HCT116 (cell line): ENCODE measurements around the gene HMCN2. TPM values are rescaled to one million over a fixed set of nuclear protein-coding genes. Genes with fewer than 3 reads are reported as not detected.

Experiments
- ATAC-seq: fragments of 200-7000 bp; cut with Tn5 transposase; 2 replicates; pipeline ENCODE4 v1.9.1; 2020; ENCODE audit warnings: mild to moderate bottlenecking, moderate library complexity
- BruUV-seq: library from RNA; stranded (reverse); fragments of 400-500 nt; replicated peaks from 2 replicates; lab custom pipeline; 2021; lab: Mats Ljungman, UMichigan
- CTCF ChIA-PET: fragments of 300-600 bp; sonication (Branson Sonifier 250); formaldehyde crosslinking; loops from one replicate; lab custom pipeline; 2021; ENCODE audit warnings: antibody characterized with exemption; lab: Charles Lee
- POLR2A ChIA-PET: fragments of 300-600, 350-600 bp; sonication (Branson Sonifier 250); formaldehyde crosslinking; loops from one replicate; lab custom pipeline; 2021; ENCODE audit warnings: antibody characterized with exemption; lab: Charles Lee
- RAD21 ChIA-PET, 2 experiments: fragments of 300-600 bp; sonication (Branson Sonifier 250); formaldehyde crosslinking; loops; one replicate each; lab custom pipeline; 2023; ENCODE audit warnings: low total read pairs in 2 of 2; ENCODE audit not compliant: uncharacterized antibody in 2 of 2, unreplicated experiment in 2 of 2, low non-redundant PET in 1 of 2; lab: Charles Lee
- DNase-seq: peaks from one replicate; pipeline ENCODE4 v3.0.0-alpha.2; 2010; ENCODE audit warnings: low read depth, low spot score
- H2AFZ ChIP-seq: fragments of 200-600 bp; shearing (Covaris generic), sonication (generic); 2 replicates; pipeline ENCODE4 v1.6.1; 2017; ENCODE audit warnings: low read depth, mixed run types, mixed read lengths, antibody characterized with exemption, low read length; ENCODE audit not compliant: poor library complexity, severe bottlenecking
- H3K27ac ChIP-seq: 2 replicates; pipeline ENCODE4 v1.5.1; 2012; ENCODE audit warnings: low read depth, low read length
- H3K27me3 ChIP-seq: fragments of 200-600 bp; sonication (generic); 2 replicates; pipeline ENCODE4 v1.6.1; 2016; ENCODE audit warnings: mixed run types, low read length, mixed read lengths; ENCODE audit not compliant: insufficient read depth
- H3K36me3 ChIP-seq, 2 experiments: fragments of 200-500 bp in 1 of 2; fragments of 200-600 bp in 1 of 2; sonication (Bioruptor generic) in 1 of 2; sonication (generic) in 1 of 2; 2 replicates each; pipeline versions ENCODE4 v1.5.1 to v1.6.1; 2014 to 2016; ENCODE audit warnings: low read length in 2 of 2, inconsistent platforms in 1 of 2, mixed read lengths in 1 of 2, mixed run types in 1 of 2; ENCODE audit not compliant: insufficient read depth in 2 of 2, control insufficient read depth in 1 of 2
- H3K4me1 ChIP-seq, 2 experiments: fragments of 200-600 bp in 1 of 2; sonication (generic) in 1 of 2; 2 replicates each; pipeline versions ENCODE4 v1.5.1 to v1.6.1; 2012 to 2017; ENCODE audit warnings: low read length in 2 of 2, inconsistent platforms in 1 of 2, mild to moderate bottlenecking in 1 of 2, mixed read lengths in 1 of 2, mixed run types in 1 of 2, moderate library complexity in 1 of 2; ENCODE audit not compliant: insufficient read depth in 2 of 2, control insufficient read depth in 1 of 2
- H3K4me2 ChIP-seq: fragments of 200-600 bp; sonication (generic); 2 replicates; pipeline ENCODE4 v1.6.1; 2017; ENCODE audit warnings: mixed run types, low read length, mixed read lengths
- H3K4me3 ChIP-seq, 2 experiments: fragments of 200-600 bp in 1 of 2; sonication (generic) in 1 of 2; replicated peaks in 1 of 2; 2 replicates each; pipeline ENCODE4 v1.5.1; 2011 to 2016; ENCODE audit warnings: low read length in 2 of 2, control low read depth in 1 of 2, low read depth in 1 of 2, mild to moderate bottlenecking in 1 of 2, mixed read lengths in 1 of 2, mixed run types in 1 of 2
- H3K79me2 ChIP-seq: fragments of 200-600 bp; sonication (generic); 2 replicates; pipeline ENCODE4 v1.6.1; 2017; ENCODE audit warnings: mild to moderate bottlenecking, mixed run types, low read length, moderate library complexity, mixed read lengths; ENCODE audit not compliant: insufficient read depth
- H3K9ac ChIP-seq: fragments of 200-600 bp; sonication (generic); 2 replicates; pipeline ENCODE4 v1.6.1; 2016; ENCODE audit warnings: low read length, mixed read lengths
- H3K9me2 ChIP-seq: fragments of 200-600 bp; sonication (generic), shearing (Covaris generic); 2 replicates; pipeline ENCODE4 v1.6.1; 2017; ENCODE audit warnings: mixed run types, mild to moderate bottlenecking, moderate library complexity; ENCODE audit not compliant: insufficient read depth
- H3K9me3 ChIP-seq, 2 experiments: fragments of 200-500 bp in 1 of 2; fragments of 200-600 bp in 1 of 2; sonication (Bioruptor generic) in 1 of 2; sonication (generic) in 1 of 2; 2 replicates each; pipeline ENCODE4 v1.6.1; 2014 to 2017; ENCODE audit warnings: low read length in 2 of 2, mixed read lengths in 2 of 2, inconsistent platforms in 1 of 2, low read depth in 1 of 2, mild to moderate bottlenecking in 1 of 2, mixed run types in 1 of 2, moderate library complexity in 1 of 2; ENCODE audit not compliant: control insufficient read depth in 1 of 2, insufficient read depth in 1 of 2
- H4K20me1 ChIP-seq: fragments of 200-600 bp; sonication (generic), shearing (Covaris generic); 2 replicates; pipeline ENCODE4 v1.6.1; 2017; ENCODE audit warnings: mixed run types, mild to moderate bottlenecking, moderate library complexity; ENCODE audit not compliant: insufficient read depth
- CBX3 ChIP-seq: IDR thresholded peaks from 2 replicates; pipeline ENCODE4 v1.6.1; 2012; ENCODE audit warnings: low read depth
- CEBPB ChIP-seq: IDR thresholded peaks from 2 replicates; pipeline ENCODE4 v1.6.1; 2012; ENCODE audit warnings: low read depth
- ELF1 ChIP-seq: IDR thresholded peaks from 2 replicates; pipeline ENCODE4 v1.6.1; 2012; ENCODE audit warnings: low read depth, borderline replicate concordance
- EZH2phosphoT487 ChIP-seq: fragments of 200-600 bp; IDR thresholded peaks from 2 replicates; pipeline ENCODE4 v1.6.1; 2018; ENCODE audit warnings: antibody characterized with exemption, borderline replicate concordance
- JUND ChIP-seq: IDR thresholded peaks from 2 replicates; pipeline ENCODE4 v1.6.1; 2012
- POLR2A ChIP-seq: IDR thresholded peaks from 2 replicates; pipeline ENCODE4 v1.7.0; 2011; ENCODE audit warnings: borderline replicate concordance; ENCODE audit not compliant: insufficient read depth, insufficient read length; ENCODE audit errors: extremely low read depth
- POLR2AphosphoS5 ChIP-seq: IDR thresholded peaks from 2 replicates; pipeline ENCODE4 v1.6.1; 2011; ENCODE audit warnings: mild to moderate bottlenecking, low read depth, low read length, moderate library complexity
- RAD21 ChIP-seq: IDR thresholded peaks from 2 replicates; pipeline ENCODE4 v1.6.1; 2012; ENCODE audit warnings: low read depth, mild to moderate bottlenecking
- SP1 ChIP-seq: IDR thresholded peaks from 2 replicates; pipeline ENCODE4 v1.6.1; 2012; ENCODE audit warnings: low read depth
- SRF ChIP-seq: IDR thresholded peaks from 2 replicates; pipeline ENCODE4 v1.6.1; 2012; ENCODE audit warnings: low read depth
- YY1 ChIP-seq: IDR thresholded peaks from 2 replicates; pipeline ENCODE4 v1.6.1; 2011; ENCODE audit warnings: low read length, low read depth, moderate library complexity, mild to moderate bottlenecking; ENCODE audit not compliant: insufficient replicate concordance; ENCODE audit errors: extremely low read depth
- ZFX ChIP-seq: fragments of 450-650 bp; IDR thresholded peaks from 2 replicates; pipeline ENCODE4 v1.6.1; 2017
- ZNF274 ChIP-seq: fragments of 200-500 bp; sonication (Bioruptor generic); IDR thresholded peaks from 2 replicates; pipeline ENCODE4 v1.6.1; 2014; ENCODE audit warnings: mild to moderate bottlenecking, low read depth, low read length, inconsistent platforms
- intact Hi-C: fragments of 100-400 bp; cut with micrococcal nuclease; formaldehyde crosslinking; loops from 2 replicates; pipeline ENCODE4 v1.10.0; 2022
- total RNA-seq: library from RNA; stranded (reverse); gene quantifications from one replicate; pipeline ENCODE4 v1.2.1, GENCODE V29; 2021; ENCODE audit not compliant: unreplicated experiment
- TF ChIP-seq, protein P1 (sequence below): IDR thresholded peaks from 2 replicates; pipeline ENCODE4 v1.6.1; 2012
- TF ChIP-seq, protein P2 (sequence below): IDR thresholded peaks from 2 replicates; pipeline ENCODE4 v1.6.1; 2011; ENCODE audit warnings: mild to moderate bottlenecking, low read length, moderate library complexity; ENCODE audit not compliant: insufficient replicate concordance; ENCODE audit errors: extremely low read depth
- TF ChIP-seq, protein P3 (sequence below): IDR thresholded peaks from 2 replicates; pipeline ENCODE4 v1.6.1; 2012

Gene HMCN2
- total RNA-seq, 1 experiment from 2014 or later, result 0.22 TPM

DNA sequence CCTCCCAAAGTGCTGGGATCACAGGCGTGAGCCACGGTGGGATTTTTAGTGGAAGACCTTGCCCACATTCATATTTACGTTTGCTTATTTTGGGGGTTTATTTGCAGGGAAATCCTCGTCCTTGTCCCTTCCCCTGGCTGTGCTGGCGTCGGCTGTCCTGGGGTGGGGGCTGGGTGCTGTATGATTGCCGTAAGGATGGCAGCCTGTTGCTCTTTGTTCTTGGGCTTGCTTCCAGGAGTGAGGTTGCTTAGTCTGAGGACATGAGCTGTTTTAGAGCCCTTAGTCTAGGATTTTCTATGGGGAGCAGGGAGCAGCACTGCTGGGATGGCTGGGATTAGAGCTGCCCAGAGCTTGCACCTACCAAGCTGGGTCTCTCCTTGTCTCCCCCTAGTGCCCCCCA, 93.4 kb downstream of the HMCN2 start:
- Histone ChIP-seq H3K4me1 (no peaks in the 10 kb centered on the region), H3K79me2 (no peaks in the 10 kb centered on the region), H3K9me2 (no peaks in the 10 kb centered on the region)
- RAD21 ChIA-PET, result no interaction called here
- TF ChIP-seq YY1 (no peak), RAD21 (no peak), JUND (no peak), EZH2phosphoT487 (no peak), CBX3 (no peak), SP1 (no peak), SRF (no peak), CEBPB (no peak), POLR2A (no peak), ZNF274 (no peak), ELF1 (no peak)
- TF ChIP-seq, protein P1, sequence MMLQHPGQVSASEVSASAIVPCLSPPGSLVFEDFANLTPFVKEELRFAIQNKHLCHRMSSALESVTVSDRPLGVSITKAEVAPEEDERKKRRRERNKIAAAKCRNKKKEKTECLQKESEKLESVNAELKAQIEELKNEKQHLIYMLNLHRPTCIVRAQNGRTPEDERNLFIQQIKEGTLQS, result no peak
- TF ChIP-seq, all 23 proteins: peak for 0
- Histone ChIP-seq H2AFZ (no peak overlapping the region), H3K4me3 (no peak overlapping the region), H3K9ac (no peak overlapping the region), H3K27me3 (no peaks in the 10 kb centered on the region), H3K27ac (no peak overlapping the region), H3K36me3 (no peaks in the 10 kb centered on the region), H3K4me2 (no peak overlapping the region), H3K9me3 (no peaks in the 10 kb centered on the region), H4K20me1 (no peaks in the 10 kb centered on the region)
- CTCF ChIA-PET, result no interaction called here
- BruUV-seq, result no TSS peak
- POLR2A ChIA-PET, result no interaction called here
- intact Hi-C loops, result no loop called here
- DNase-seq, result no peak
- no peak for ATAC-seq

DNA sequence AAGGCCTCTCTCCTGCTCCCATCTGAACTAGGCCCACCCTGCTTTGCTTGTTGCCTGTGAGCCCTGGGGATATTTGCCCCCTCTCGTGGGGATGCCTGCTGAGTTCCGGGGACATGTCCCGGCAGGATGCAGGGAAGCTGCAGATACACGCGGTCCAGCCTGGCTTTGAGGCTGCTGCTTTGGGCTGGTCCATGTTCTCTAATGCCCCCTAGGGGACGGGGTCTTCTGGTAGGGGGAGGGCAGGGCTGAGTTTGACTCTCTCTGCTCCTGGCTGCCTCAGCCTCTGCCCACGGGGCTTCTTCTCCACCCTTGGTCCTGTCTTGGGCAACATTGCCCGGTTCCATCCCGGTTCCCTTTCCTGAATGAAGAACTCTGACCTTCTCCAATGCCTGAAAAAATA, 94.3 kb downstream of the HMCN2 start:
- Histone ChIP-seq H3K27ac (no peak overlapping the region), H3K36me3 (no peaks in the 10 kb centered on the region), H3K9me3 (no peaks in the 10 kb centered on the region), H3K9ac (no peak overlapping the region), H3K4me3 (no peak overlapping the region), H3K79me2 (no peaks in the 10 kb centered on the region), H2AFZ (no peak overlapping the region), H3K27me3 (no peaks in the 10 kb centered on the region), H3K4me2 (no peak overlapping the region), H4K20me1 (no peaks in the 10 kb centered on the region), H3K9me2 (no peaks in the 10 kb centered on the region), H3K4me1 (peaks cover 3 to 6% of the 10 kb centered on the region in 2 experiments; a peak in 3 of 4 replicates)
- RAD21 ChIA-PET, result no interaction called here
- CTCF ChIA-PET, result no interaction called here
- ATAC-seq (no peak), DNase-seq (no peak)
- POLR2A ChIA-PET, result no interaction called here
- intact Hi-C loops, result no loop called here
- no TSS peak for BruUV-seq
- TF ChIP-seq, protein P2, sequence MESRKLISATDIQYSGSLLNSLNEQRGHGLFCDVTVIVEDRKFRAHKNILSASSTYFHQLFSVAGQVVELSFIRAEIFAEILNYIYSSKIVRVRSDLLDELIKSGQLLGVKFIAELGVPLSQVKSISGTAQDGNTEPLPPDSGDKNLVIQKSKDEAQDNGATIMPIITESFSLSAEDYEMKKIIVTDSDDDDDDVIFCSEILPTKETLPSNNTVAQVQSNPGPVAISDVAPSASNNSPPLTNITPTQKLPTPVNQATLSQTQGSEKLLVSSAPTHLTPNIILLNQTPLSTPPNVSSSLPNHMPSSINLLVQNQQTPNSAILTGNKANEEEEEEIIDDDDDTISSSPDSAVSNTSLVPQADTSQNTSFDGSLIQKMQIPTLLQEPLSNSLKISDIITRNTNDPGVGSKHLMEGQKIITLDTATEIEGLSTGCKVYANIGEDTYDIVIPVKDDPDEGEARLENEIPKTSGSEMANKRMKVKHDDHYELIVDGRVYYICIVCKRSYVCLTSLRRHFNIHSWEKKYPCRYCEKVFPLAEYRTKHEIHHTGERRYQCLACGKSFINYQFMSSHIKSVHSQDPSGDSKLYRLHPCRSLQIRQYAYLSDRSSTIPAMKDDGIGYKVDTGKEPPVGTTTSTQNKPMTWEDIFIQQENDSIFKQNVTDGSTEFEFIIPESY, result no peak
- TF ChIP-seq CEBPB, result no peak
- no peak for TF ChIP-seq JUND
- TF ChIP-seq, protein P3, sequence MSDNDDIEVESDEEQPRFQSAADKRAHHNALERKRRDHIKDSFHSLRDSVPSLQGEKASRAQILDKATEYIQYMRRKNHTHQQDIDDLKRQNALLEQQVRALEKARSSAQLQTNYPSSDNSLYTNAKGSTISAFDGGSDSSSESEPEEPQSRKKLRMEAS, result no peak
- TF ChIP-seq ZFX, result no peak
- no peak for TF ChIP-seq CBX3
- no peak for TF ChIP-seq POLR2AphosphoS5
- no peak for TF ChIP-seq POLR2A
- no peak for TF ChIP-seq SP1
- TF ChIP-seq RAD21, result no peak
